Measurements from ENCODE around the gene KIAA1755. TPM values are rescaled to one million over a fixed set of nuclear protein-coding genes. Genes with fewer than 3 reads are reported as not detected.

KIAA1755 gene
- total and polyA plus RNA-seq, 2 experiments from 2014 or later, result 4.0 to 5.1 TPM

- Histone ChIP-seq H4K20me1 (ENCODE audit: insufficient read depth) (no peaks in the 10 kb centered on the region), H2AFZ (no peak overlapping the region), H3K9me3 (ENCODE audit: low read depth) (no peaks in the 10 kb centered on the region), H3K9me2 (ENCODE audit: insufficient read depth) (no peaks in the 10 kb centered on the region), H3K27me3 (replicated peaks; ENCODE audit: insufficient read depth) (no peaks in the 10 kb centered on the region), H3K9ac (no peak overlapping the region), H3K4me2 (ENCODE audit: unreplicated experiment) (no peak overlapping the region), H3K27ac (no peak overlapping the region), H3K79me2 (ENCODE audit: insufficient read depth) (no peaks in the 10 kb centered on the region), H3F3A (ENCODE audit: insufficient read depth) (peaks cover 10% of the 10 kb centered on the region), H3K36me3 (ENCODE audit: low read depth) (no peaks in the 10 kb centered on the region), H3K4me1 (ENCODE audit: insufficient read depth) (peaks cover 18% of the 10 kb centered on the region), H3K4me3 (no peak overlapping the region)
- 46 to 49% methylated on average over 2 of the region's 2 CpGs for WGBS, 2 experiments (ENCODE audit: low coverage in 1 of 2, low lambda C conversion rate in 2 of 2, missing lambda C conversion rate in 2 of 2)
- in situ Hi-C loops (cut with MboI), result no loop called here
- TF ChIP-seq EZH2 (IDR thresholded peaks at IDR 0.05; ENCODE audit: insufficient read depth, poor library complexity, severe bottlenecking), result no peak
- no peak for TF ChIP-seq EZH2phosphoT487 (IDR thresholded peaks at IDR 0.05; ENCODE audit: insufficient read depth, low read depth)
- no peak for DNase-seq
These were observed 6.8 kb upstream of the KIAA1755 start for GRCh38 chr20:38267296-38267695.

- Histone ChIP-seq H3K9me2 (ENCODE audit: insufficient read depth) (no peaks in the 10 kb centered on the region), H3K4me2 (ENCODE audit: unreplicated experiment) (no peak overlapping the region), H3F3A (ENCODE audit: insufficient read depth) (peaks cover 1% of the 10 kb centered on the region), H3K9ac (no peak overlapping the region), H4K20me1 (ENCODE audit: insufficient read depth) (no peaks in the 10 kb centered on the region), H3K36me3 (ENCODE audit: low read depth) (no peaks in the 10 kb centered on the region), H3K79me2 (ENCODE audit: insufficient read depth) (no peaks in the 10 kb centered on the region), H3K27ac (no peak overlapping the region), H3K4me3 (no peak overlapping the region), H2AFZ (no peak overlapping the region), H3K27me3 (replicated peaks; ENCODE audit: insufficient read depth) (no peaks in the 10 kb centered on the region), H3K4me1 (ENCODE audit: insufficient read depth) (peaks cover 9% of the 10 kb centered on the region), H3K9me3 (ENCODE audit: low read depth) (no peaks in the 10 kb centered on the region)
- in situ Hi-C loops (cut with MboI), result no loop called here
- WGBS, 2 experiments (ENCODE audit: low coverage in 1 of 2, low lambda C conversion rate in 2 of 2, missing lambda C conversion rate in 2 of 2), result 96 to 100% methylated on average over 2 of the region's 2 CpGs
- no peak for DNase-seq
- TF ChIP-seq EZH2phosphoT487 (IDR thresholded peaks at IDR 0.05; ENCODE audit: insufficient read depth, low read depth), result no peak
These were observed 5.9 kb upstream of the KIAA1755 start for GRCh38 chr20:38266426-38266825.

- Histone ChIP-seq H3K9me3 (ENCODE audit: low read depth) (no peaks in the 10 kb centered on the region), H3K9me2 (ENCODE audit: insufficient read depth) (no peaks in the 10 kb centered on the region), H3K4me3 (no peak overlapping the region), H3K4me1 (ENCODE audit: insufficient read depth) (peaks cover 9% of the 10 kb centered on the region), H2AFZ (no peak overlapping the region), H3K79me2 (ENCODE audit: insufficient read depth) (no peaks in the 10 kb centered on the region), H3K9ac (no peak overlapping the region), H3F3A (ENCODE audit: insufficient read depth) (peaks cover 18% of the 10 kb centered on the region), H3K27me3 (replicated peaks; ENCODE audit: insufficient read depth) (no peaks in the 10 kb centered on the region), H3K36me3 (ENCODE audit: low read depth) (no peaks in the 10 kb centered on the region), H4K20me1 (ENCODE audit: insufficient read depth) (no peaks in the 10 kb centered on the region), H3K27ac (no peak overlapping the region), H3K4me2 (ENCODE audit: unreplicated experiment) (no peak overlapping the region)
- in situ Hi-C loops (cut with MboI), result no loop called here
- DNase-seq, result no peak
- 91 to 93% methylated on average over 6 of the region's 6 CpGs for WGBS, 2 experiments (ENCODE audit: low coverage in 1 of 2, low lambda C conversion rate in 2 of 2, missing lambda C conversion rate in 2 of 2)
- TF ChIP-seq EZH2 (IDR thresholded peaks at IDR 0.05; ENCODE audit: insufficient read depth, poor library complexity, severe bottlenecking), result no peak
- no peak for TF ChIP-seq EZH2phosphoT487 (IDR thresholded peaks at IDR 0.05; ENCODE audit: insufficient read depth, low read depth)
These were observed 2.4 kb upstream of the KIAA1755 start for GRCh38 chr20:38262931-38263330.

- no peak for DNase-seq
- H3K4me1 ChIP-seq (ENCODE audit: insufficient read depth), result peaks cover 22% of the 10 kb centered on the region
- H3K9me3 ChIP-seq (ENCODE audit: low read depth), result no peaks in the 10 kb centered on the region
- in situ Hi-C loops (cut with MboI), result no loop called here
- WGBS, 2 experiments (ENCODE audit: low coverage in 1 of 2, low lambda C conversion rate in 2 of 2, missing lambda C conversion rate in 2 of 2), result 50 to 52% methylated on average over 8 of the region's 8 CpGs
- peak overlapping the region; percentile 82 for H3K4me2 ChIP-seq (ENCODE audit: unreplicated experiment)
- H3K9ac ChIP-seq, result peak overlapping the region; percentile 77
- H3K27ac ChIP-seq, result peak overlapping the region; percentile 71
- H3K4me3 ChIP-seq, result peak overlapping the region; percentile 69
- H2AFZ ChIP-seq, result peak overlapping the region; percentile 78; the same call in 1 of the 2 replicates
- H4K20me1 ChIP-seq (ENCODE audit: insufficient read depth), result no peaks in the 10 kb centered on the region
- H3K27me3 ChIP-seq (replicated peaks; ENCODE audit: insufficient read depth), result no peaks in the 10 kb centered on the region
- no peaks in the 10 kb centered on the region for H3K36me3 ChIP-seq (ENCODE audit: low read depth)
- peaks cover 25% of the 10 kb centered on the region for H3F3A ChIP-seq (ENCODE audit: insufficient read depth)
- TF ChIP-seq EZH2 (IDR thresholded peaks at IDR 0.05; ENCODE audit: insufficient read depth, poor library complexity, severe bottlenecking), result no peak
- TF ChIP-seq EZH2phosphoT487 (IDR thresholded peaks at IDR 0.05; ENCODE audit: insufficient read depth, low read depth), result no peak
- H3K9me2 ChIP-seq (ENCODE audit: insufficient read depth), result no peaks in the 10 kb centered on the region
- H3K79me2 ChIP-seq (ENCODE audit: insufficient read depth), result peaks cover 7% of the 10 kb centered on the region; the same call in 1 of the 2 replicates
These were observed 487 bp upstream of the KIAA1755 start for GRCh38 chr20:38261054-38261390.

- in situ Hi-C loops (cut with MboI), result no loop called here
- Histone ChIP-seq H3K27ac (peak overlapping the region; percentile 71), H3K36me3 (ENCODE audit: low read depth) (no peaks in the 10 kb centered on the region), H4K20me1 (ENCODE audit: insufficient read depth) (no peaks in the 10 kb centered on the region), H3K4me2 (ENCODE audit: unreplicated experiment) (peak overlapping the region; percentile 82), H3K4me1 (ENCODE audit: insufficient read depth) (peaks cover 30% of the 10 kb centered on the region), H2AFZ (peak overlapping the region; percentile 78), H3K9ac (peak overlapping the region; percentile 77), H3K79me2 (ENCODE audit: insufficient read depth) (peaks cover 7% of the 10 kb centered on the region; the same call in 1 of the 2 replicates), H3K9me3 (ENCODE audit: low read depth) (no peaks in the 10 kb centered on the region), H3K4me3 (peak overlapping the region; percentile 69), H3K9me2 (ENCODE audit: insufficient read depth) (no peaks in the 10 kb centered on the region), H3K27me3 (replicated peaks; ENCODE audit: insufficient read depth) (no peaks in the 10 kb centered on the region), H3F3A (ENCODE audit: insufficient read depth) (peaks cover 29% of the 10 kb centered on the region)
- DNase-seq, result peak; percentile 50
- TF ChIP-seq EZH2phosphoT487 (IDR thresholded peaks at IDR 0.05; ENCODE audit: insufficient read depth, low read depth) (no peak), EZH2 (IDR thresholded peaks at IDR 0.05; ENCODE audit: insufficient read depth, poor library complexity, severe bottlenecking) (no peak)
- 7% methylated on average over 5 of the region's 5 CpGs for WGBS, 2 experiments (ENCODE audit: low coverage in 1 of 2, low lambda C conversion rate in 2 of 2, missing lambda C conversion rate in 2 of 2)
These were observed 534 bp downstream of the KIAA1755 start for GRCh38 chr20:38260025-38260377.
